Prostate gland (tissue), 1 donor: ENCODE results near the gene CDK4.

Experiments used
- POLR2A ChIP-seq: fragments of 450-650 bp; IDR thresholded peaks from one replicate; pipeline ENCODE4 v1.6.1; 2016; ENCODE audit warnings: antibody characterized with exemption, mild to moderate bottlenecking
- POLR2AphosphoS5 ChIP-seq: sonication (generic); formaldehyde crosslinking; IDR thresholded peaks from one replicate; pipeline ENCODE4 v1.6.1; 2017; ENCODE audit warnings: antibody characterized with exemption

- TF ChIP-seq POLR2AphosphoS5 (no peak), POLR2A (no peak)
Measured at GRCh38 chr12:57777911-57778310, 25.8 kb upstream of the CDK4 start.
